Ishikawa (cell line): ENCODE measurements around the gene TBC1D2B.

Experiments used
- CEBPB ChIP-seq: IDR thresholded peaks from 2 replicates; pipeline ENCODE4 v1.6.1; 2012
- CREB1 ChIP-seq: IDR thresholded peaks from 2 replicates; pipeline ENCODE4 v1.6.1; 2012; ENCODE audit warnings: low read depth
- EGR1 ChIP-seq: IDR thresholded peaks from 2 replicates; pipeline ENCODE4 v1.6.1; 2012
- EP300 ChIP-seq: IDR thresholded peaks from 2 replicates; pipeline ENCODE4 v1.6.1; 2012; ENCODE audit warnings: borderline replicate concordance
- FOXM1 ChIP-seq: IDR thresholded peaks from 2 replicates; pipeline ENCODE4 v1.6.1; 2012; ENCODE audit warnings: low read depth, borderline replicate concordance
- NFIC ChIP-seq: IDR thresholded peaks from 2 replicates; pipeline ENCODE4 v1.6.1; 2012
- RAD21 ChIP-seq: IDR thresholded peaks from 2 replicates; pipeline ENCODE4 v1.6.1; 2012; ENCODE audit warnings: low read depth
- TAF1 ChIP-seq: IDR thresholded peaks from 2 replicates; pipeline ENCODE4 v1.6.1; 2012; ENCODE audit warnings: low read depth, mild to moderate bottlenecking
- TCF12 ChIP-seq: IDR thresholded peaks from 2 replicates; pipeline ENCODE4 v1.6.1; 2012; ENCODE audit warnings: low read depth
- TEAD4 ChIP-seq: IDR thresholded peaks from 2 replicates; pipeline ENCODE4 v1.6.1; 2012
- YY1 ChIP-seq: IDR thresholded peaks from 2 replicates; pipeline ENCODE4 v1.6.1; 2012; ENCODE audit warnings: low read depth
- ZBTB7A ChIP-seq: IDR thresholded peaks from 2 replicates; pipeline ENCODE4 v1.6.1; 2012; ENCODE audit warnings: low read depth
- TF ChIP-seq, protein P1 (sequence below): IDR thresholded peaks from 2 replicates; pipeline ENCODE4 v1.6.1; 2012
- TF ChIP-seq, protein P2 (sequence below): IDR thresholded peaks from 2 replicates; pipeline ENCODE4 v1.6.1; 2012; ENCODE audit warnings: low read depth, mild to moderate bottlenecking
- TF ChIP-seq, protein P3 (sequence below): IDR thresholded peaks from 2 replicates; pipeline ENCODE4 v1.6.1; 2012

Gene TBC1D2B

GRCh38 chr15:78060232-78060631, 17.3 kb downstream of the TBC1D2B start:
- no peak for TF ChIP-seq RAD21
- TF ChIP-seq EGR1 = no peak
- TF ChIP-seq, protein P1, sequence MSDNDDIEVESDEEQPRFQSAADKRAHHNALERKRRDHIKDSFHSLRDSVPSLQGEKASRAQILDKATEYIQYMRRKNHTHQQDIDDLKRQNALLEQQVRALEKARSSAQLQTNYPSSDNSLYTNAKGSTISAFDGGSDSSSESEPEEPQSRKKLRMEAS = no peak
- TF ChIP-seq NFIC = no peak
- TF ChIP-seq ZBTB7A = no peak
- no peak for TF ChIP-seq FOXM1
- no peak for TF ChIP-seq EP300

GRCh38 chr15:78059110-78059839, 18.2 kb downstream of the TBC1D2B start:
- TF ChIP-seq CEBPB (no peak), RAD21 (no peak)
- TF ChIP-seq, protein P2, sequence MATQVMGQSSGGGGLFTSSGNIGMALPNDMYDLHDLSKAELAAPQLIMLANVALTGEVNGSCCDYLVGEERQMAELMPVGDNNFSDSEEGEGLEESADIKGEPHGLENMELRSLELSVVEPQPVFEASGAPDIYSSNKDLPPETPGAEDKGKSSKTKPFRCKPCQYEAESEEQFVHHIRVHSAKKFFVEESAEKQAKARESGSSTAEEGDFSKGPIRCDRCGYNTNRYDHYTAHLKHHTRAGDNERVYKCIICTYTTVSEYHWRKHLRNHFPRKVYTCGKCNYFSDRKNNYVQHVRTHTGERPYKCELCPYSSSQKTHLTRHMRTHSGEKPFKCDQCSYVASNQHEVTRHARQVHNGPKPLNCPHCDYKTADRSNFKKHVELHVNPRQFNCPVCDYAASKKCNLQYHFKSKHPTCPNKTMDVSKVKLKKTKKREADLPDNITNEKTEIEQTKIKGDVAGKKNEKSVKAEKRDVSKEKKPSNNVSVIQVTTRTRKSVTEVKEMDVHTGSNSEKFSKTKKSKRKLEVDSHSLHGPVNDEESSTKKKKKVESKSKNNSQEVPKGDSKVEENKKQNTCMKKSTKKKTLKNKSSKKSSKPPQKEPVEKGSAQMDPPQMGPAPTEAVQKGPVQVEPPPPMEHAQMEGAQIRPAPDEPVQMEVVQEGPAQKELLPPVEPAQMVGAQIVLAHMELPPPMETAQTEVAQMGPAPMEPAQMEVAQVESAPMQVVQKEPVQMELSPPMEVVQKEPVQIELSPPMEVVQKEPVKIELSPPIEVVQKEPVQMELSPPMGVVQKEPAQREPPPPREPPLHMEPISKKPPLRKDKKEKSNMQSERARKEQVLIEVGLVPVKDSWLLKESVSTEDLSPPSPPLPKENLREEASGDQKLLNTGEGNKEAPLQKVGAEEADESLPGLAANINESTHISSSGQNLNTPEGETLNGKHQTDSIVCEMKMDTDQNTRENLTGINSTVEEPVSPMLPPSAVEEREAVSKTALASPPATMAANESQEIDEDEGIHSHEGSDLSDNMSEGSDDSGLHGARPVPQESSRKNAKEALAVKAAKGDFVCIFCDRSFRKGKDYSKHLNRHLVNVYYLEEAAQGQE = no peak

DNA sequence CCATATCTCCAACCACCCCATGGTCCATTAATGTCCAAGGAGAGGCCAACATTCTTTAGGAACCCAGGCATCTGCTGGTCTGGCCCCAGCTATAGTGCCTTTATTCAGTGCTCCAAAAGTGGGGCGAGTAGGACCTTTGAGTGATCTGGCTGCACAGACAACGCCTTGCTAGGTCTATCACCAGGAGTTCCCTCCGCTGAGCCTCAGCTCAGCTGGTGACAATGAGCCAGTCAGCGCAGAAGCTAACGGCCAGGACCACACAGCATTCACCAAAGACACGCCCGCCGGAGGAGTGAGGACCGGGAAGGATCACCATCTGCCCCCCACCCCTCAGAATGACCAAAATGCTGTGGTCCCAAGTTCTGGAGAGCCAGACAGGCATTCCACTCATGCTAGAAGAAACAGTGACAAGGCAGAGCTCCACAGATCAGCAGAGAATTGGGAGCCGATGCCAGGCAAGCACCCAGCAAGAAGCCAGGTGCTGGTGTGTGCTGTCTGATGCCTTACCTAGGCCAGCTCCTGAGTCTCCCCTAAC, 19.0 kb downstream of the TBC1D2B start:
- TF ChIP-seq CREB1 (no peak), RAD21 (no peak), TEAD4 (no peak), NFIC (no peak), EGR1 (no peak), EP300 (no peak), YY1 (no peak), CEBPB (no peak), FOXM1 (no peak), TAF1 (no peak), TCF12 (no peak), ZBTB7A (no peak)
- TF ChIP-seq, protein P3, sequence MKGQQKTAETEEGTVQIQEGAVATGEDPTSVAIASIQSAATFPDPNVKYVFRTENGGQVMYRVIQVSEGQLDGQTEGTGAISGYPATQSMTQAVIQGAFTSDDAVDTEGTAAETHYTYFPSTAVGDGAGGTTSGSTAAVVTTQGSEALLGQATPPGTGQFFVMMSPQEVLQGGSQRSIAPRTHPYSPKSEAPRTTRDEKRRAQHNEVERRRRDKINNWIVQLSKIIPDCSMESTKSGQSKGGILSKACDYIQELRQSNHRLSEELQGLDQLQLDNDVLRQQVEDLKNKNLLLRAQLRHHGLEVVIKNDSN = no peak
- TF ChIP-seq, protein P1 = no peak
- TF ChIP-seq, protein P2 = no peak

- TF ChIP-seq CEBPB = no peak
- no peak for TF ChIP-seq ZBTB7A
Observed at GRCh38 chr15:78057803-78058202, 19.7 kb downstream of the TBC1D2B start.

DNA sequence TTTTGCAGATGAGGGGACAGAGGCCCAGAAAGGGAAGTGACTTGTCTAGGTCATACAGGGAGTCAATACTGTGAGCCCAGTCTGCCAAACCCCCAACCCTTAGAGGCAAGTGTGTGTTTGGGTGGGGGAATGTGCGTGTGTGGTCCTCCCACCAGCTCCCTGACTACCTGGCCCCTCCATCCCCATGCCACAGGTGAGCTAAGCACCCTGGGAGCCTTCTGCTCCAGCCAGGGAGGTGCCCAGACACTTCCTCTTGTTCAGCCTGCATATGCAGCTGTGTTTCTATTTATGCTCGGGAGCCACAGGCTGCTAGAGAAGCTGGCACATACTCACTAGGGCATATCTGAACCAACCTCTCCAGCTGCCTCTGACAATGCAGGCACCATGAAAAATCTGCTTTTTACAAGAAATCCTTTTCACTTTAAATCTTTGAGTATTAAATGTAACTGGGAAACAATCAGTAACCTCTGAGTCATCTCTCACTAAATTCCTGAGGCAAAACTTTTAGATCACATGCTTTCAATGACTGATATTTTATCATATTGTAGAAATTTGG, 20.7 kb downstream of the TBC1D2B start:
- no peak for TF ChIP-seq EP300
- TF ChIP-seq EGR1 = no peak
- no peak for TF ChIP-seq FOXM1
- no peak for TF ChIP-seq CREB1
- TF ChIP-seq, protein P1 = no peak

DNA sequence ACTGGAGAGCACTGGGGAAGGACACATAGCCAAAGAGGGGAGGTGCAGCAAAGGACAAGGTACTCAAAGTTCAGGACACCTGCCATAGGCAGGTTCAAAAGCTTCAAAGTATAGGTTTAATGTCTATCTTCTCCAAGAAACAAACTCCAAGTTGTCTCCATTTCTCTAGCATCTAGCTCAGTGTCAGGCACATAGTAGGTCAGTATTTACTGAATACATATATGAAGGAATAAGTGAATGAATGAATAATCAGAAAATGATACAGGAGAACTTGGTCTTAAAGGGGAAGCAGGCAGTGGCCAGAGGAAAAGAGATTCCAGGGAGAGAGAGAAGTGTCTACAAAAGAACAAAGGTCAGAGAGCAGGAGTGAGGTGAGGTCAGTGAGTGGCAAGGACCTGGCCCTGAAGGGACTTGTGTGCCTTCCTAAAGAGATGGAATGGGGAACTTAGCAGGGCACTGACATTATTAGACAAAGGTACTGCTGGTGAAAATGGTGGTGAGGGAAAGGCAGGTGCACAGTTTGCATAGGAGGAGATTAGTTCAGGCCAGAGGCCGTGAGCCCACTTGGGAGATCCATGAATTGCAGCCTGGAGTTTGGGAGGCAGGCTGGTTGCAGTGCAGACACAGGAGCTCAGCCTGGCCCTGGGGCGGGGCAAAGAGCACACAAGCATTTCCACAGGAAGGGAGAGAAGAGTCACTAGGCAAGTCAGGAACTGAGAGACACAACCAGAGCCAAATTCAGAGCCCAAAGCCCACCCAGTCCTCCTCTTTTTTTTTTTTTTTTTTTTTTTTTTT, 21.4 kb downstream of the TBC1D2B start:
- TF ChIP-seq ZBTB7A = no peak
- TF ChIP-seq CREB1 = no peak
- no peak for TF ChIP-seq EGR1
- TF ChIP-seq, protein P2 = no peak
- TF ChIP-seq NFIC = no peak
- TF ChIP-seq TAF1 = no peak
- no peak for TF ChIP-seq CEBPB
- no peak for TF ChIP-seq EP300
- TF ChIP-seq YY1 = no peak
- TF ChIP-seq, protein P3 = no peak
- TF ChIP-seq, protein P1 = no peak
- TF ChIP-seq RAD21 = no peak
- TF ChIP-seq FOXM1 = no peak
